Endodermal cell (in vitro differentiated cells): ENCODE results near the gene EIF3F. TPM values are rescaled to one million over a fixed set of nuclear protein-coding genes. Genes with fewer than 3 reads are reported as not detected.
A peak's percentile ranks its signal among the peaks of the same experiment; 100 is the strongest.

Experiments used
- DNase-seq: peaks from one replicate; pipeline ENCODE4 v3.0.0-alpha.2; 2017
- H3K27ac ChIP-seq: 2 replicates; pipeline ENCODE4 v1.5.1; 2013; ENCODE audit warnings: mild to moderate bottlenecking, low read depth, low read length, moderate library complexity
- H3K27me3 ChIP-seq: 2 replicates; pipeline ENCODE4 v1.6.1; 2013; ENCODE audit warnings: mild to moderate bottlenecking, low read length, moderate library complexity; ENCODE audit not compliant: insufficient read depth, control insufficient read depth, poor library complexity, severe bottlenecking
- H3K36me3 ChIP-seq: 2 replicates; pipeline ENCODE4 v1.7.0; 2013; ENCODE audit warnings: mild to moderate bottlenecking, low read length, moderate library complexity; ENCODE audit not compliant: control insufficient read depth, insufficient read depth
- H3K4me1 ChIP-seq: one replicate; pipeline ENCODE4 v1.7.0; 2013; ENCODE audit warnings: low read length; ENCODE audit not compliant: control insufficient read depth, insufficient read depth
- H3K4me3 ChIP-seq: 2 replicates; pipeline ENCODE4 v1.5.1; 2013; ENCODE audit warnings: mild to moderate bottlenecking, low read length, moderate library complexity
- H3K9ac ChIP-seq: 2 replicates; pipeline ENCODE4 v1.6.1; 2013; ENCODE audit warnings: mild to moderate bottlenecking, low read length, moderate library complexity; ENCODE audit not compliant: poor library complexity, severe bottlenecking; ENCODE audit errors: extremely low read depth
- H3K9me3 ChIP-seq: 2 replicates; pipeline ENCODE4 v1.6.1; 2013; ENCODE audit warnings: mild to moderate bottlenecking, low read length, moderate library complexity; ENCODE audit not compliant: control insufficient read depth
- H3K27ac Mint-ChIP-seq: 2 replicates; pipeline ENCODE4 v1.8.0; 2020; ENCODE audit warnings: mixed read lengths
- H3K27me3 Mint-ChIP-seq: 2 replicates; pipeline ENCODE4 v1.8.0; 2021; ENCODE audit warnings: mild to moderate bottlenecking, mixed read lengths; ENCODE audit not compliant: insufficient read depth
- H3K36me3 Mint-ChIP-seq: 2 replicates; pipeline ENCODE4 v1.8.0; 2020; ENCODE audit warnings: low read depth, mixed read lengths
- H3K4me1 Mint-ChIP-seq: 2 replicates; pipeline ENCODE4 v1.8.0; 2020; ENCODE audit warnings: mixed read lengths
- H3K4me3 Mint-ChIP-seq: 2 replicates; pipeline ENCODE4 v1.8.0; 2020; ENCODE audit warnings: mild to moderate bottlenecking, moderate library complexity, mixed read lengths
- H3K9me3 Mint-ChIP-seq: 2 replicates; pipeline ENCODE4 v1.8.0; 2020; ENCODE audit warnings: mild to moderate bottlenecking, mixed read lengths
- CTCF ChIP-seq: fragments of 200-600 bp; sonication (generic); conservative IDR thresholded peaks from 2 replicates; pipeline ENCODE4 v1.5.0; 2021; ENCODE audit warnings: antibody characterized with exemption, mild to moderate bottlenecking
- WGBS, 2 experiments: methylation state at CpG; one replicate each; pipeline versions ENCODE4 v1.1.5 to v1.1.7; 2013; ENCODE audit warnings: missing lambda C conversion rate in 2 of 2, mixed read lengths in 1 of 2; ENCODE audit not compliant: insufficient coverage in 1 of 2, insufficient read length in 1 of 2; 5-methylcytosine and 5-hydroxymethylcytosine counted together
- total RNA-seq, 2 donors: library from RNA; stranded (reverse); fragmentation: NEBNext Ultra II Directional in 1 of 2; extraction: Animal tissue kit (Norgen Biotek cat#: 25700) in 1 of 2; gene quantifications; 2 replicates in 1 of 2; 3 replicates in 1 of 2; pipeline ENCODE4 v1.2.1, GENCODE V29; 2021

EIF3F gene
- total RNA-seq, 2 donors from 2014 or later, result 349 to 354 TPM

- no peaks in the 10 kb centered on the region for H3K36me3 Mint-ChIP-seq
- no peak overlapping the region for H3K4me3 Mint-ChIP-seq
- Histone ChIP-seq H3K36me3 (no peaks in the 10 kb centered on the region), H3K27me3 (peaks cover 23% of the 10 kb centered on the region), H3K27ac (no peak overlapping the region), H3K4me1 (no peaks in the 10 kb centered on the region), H3K9me3 (no peaks in the 10 kb centered on the region), H3K4me3 (no peak overlapping the region), H3K9ac (no peak overlapping the region)
- no peak for TF ChIP-seq CTCF
- WGBS, 2 experiments, result 50 to 57% methylated on average over 11 to 19 of the region's 20 CpGs
- no peaks in the 10 kb centered on the region for H3K9me3 Mint-ChIP-seq
- H3K4me1 Mint-ChIP-seq, result peaks cover 5% of the 10 kb centered on the region
- DNase-seq, result peak; percentile 57
- no peak overlapping the region for H3K27ac Mint-ChIP-seq
- H3K27me3 Mint-ChIP-seq, result peaks cover 55% of the 10 kb centered on the region
Observed at GRCh38 chr11:8032576-8033304, 45.6 kb downstream of the EIF3F start.

- Mint-ChIP-seq H3K9me3 (no peaks in the 10 kb centered on the region), H3K4me3 (no peak overlapping the region), H3K27me3 (peaks cover 53% of the 10 kb centered on the region), H3K36me3 (no peaks in the 10 kb centered on the region), H3K4me1 (peaks cover 5% of the 10 kb centered on the region), H3K27ac (no peak overlapping the region)
- Histone ChIP-seq H3K9ac (no peak overlapping the region), H3K27me3 (peaks cover 20% of the 10 kb centered on the region), H3K4me3 (no peak overlapping the region), H3K4me1 (no peaks in the 10 kb centered on the region), H3K9me3 (no peaks in the 10 kb centered on the region), H3K36me3 (no peaks in the 10 kb centered on the region), H3K27ac (no peak overlapping the region)
- peak; percentile 92 for DNase-seq
- TF ChIP-seq CTCF, result peak; percentile 93
- 43 to 60% methylated on average over 11 to 19 of the region's 19 CpGs for WGBS, 2 experiments
Observed at GRCh38 chr11:8033305-8034105, 46.4 kb downstream of the EIF3F start.

- WGBS, 2 experiments, result 85 to 100% methylated on average over 2 to 3 of the region's 3 CpGs
- no peak overlapping the region for H3K27ac ChIP-seq
- peaks cover 14% of the 10 kb centered on the region for H3K27me3 ChIP-seq
- Mint-ChIP-seq H3K9me3 (no peaks in the 10 kb centered on the region), H3K27ac (no peak overlapping the region), H3K27me3 (peaks cover 48% of the 10 kb centered on the region), H3K4me3 (no peak overlapping the region), H3K36me3 (no peaks in the 10 kb centered on the region), H3K4me1 (peaks cover 5% of the 10 kb centered on the region)
- H3K4me1 ChIP-seq, result no peaks in the 10 kb centered on the region
- H3K4me3 ChIP-seq, result no peak overlapping the region
- DNase-seq, result no peak
- H3K9ac ChIP-seq, result no peak overlapping the region
- no peaks in the 10 kb centered on the region for H3K36me3 ChIP-seq
- no peaks in the 10 kb centered on the region for H3K9me3 ChIP-seq
- TF ChIP-seq CTCF, result no peak
Observed at GRCh38 chr11:8034106-8034585, 47.0 kb downstream of the EIF3F start.
